ENCODE results near the gene KLC1.

The KLC1 gene

GRCh38 chr14:103692871-103693270 lies 63.9 kb downstream of the KLC1 start:
- TF ChIP-seq POU2F2 (IDR thresholded peaks at IDR 0.05; ENCODE audit: low read depth, low read length) (no peak), POLR2AphosphoS5 (IDR thresholded peaks at IDR 0.05; ENCODE audit: low read depth, low read length) (no peak), POLR2A (IDR thresholded peaks at IDR 0.05; ENCODE audit: low read depth, low read length) (no peak), SPI1 (IDR thresholded peaks at IDR 0.05; ENCODE audit: low read depth, low read length) (no peak), TAF1 (IDR thresholded peaks at IDR 0.05; ENCODE audit: low read depth, low read length) (no peak), PAX5 (IDR thresholded peaks at IDR 0.05; ENCODE audit: insufficient read depth, low read length, severe bottlenecking) (no peak)
- no peak for DNase-seq (ENCODE audit: insufficient read length, low spot score)
- no peak for FAIRE-seq

GRCh38 chr14:103693515-103693914 lies 64.5 kb downstream of the KLC1 start:
- TF ChIP-seq POLR2AphosphoS5 (IDR thresholded peaks at IDR 0.05; ENCODE audit: low read depth, low read length) (no peak), POLR2A (IDR thresholded peaks at IDR 0.05; ENCODE audit: low read depth, low read length) (no peak), POU2F2 (IDR thresholded peaks at IDR 0.05; ENCODE audit: low read depth, low read length) (no peak), SPI1 (IDR thresholded peaks at IDR 0.05; ENCODE audit: low read depth, low read length) (no peak), PAX5 (IDR thresholded peaks at IDR 0.05; ENCODE audit: insufficient read depth, low read length, severe bottlenecking) (no peak), TAF1 (IDR thresholded peaks at IDR 0.05; ENCODE audit: low read depth, low read length) (no peak)
- DNase-seq (ENCODE audit: insufficient read length, low spot score) = no peak
- FAIRE-seq = no peak

GRCh38 chr14:103694572-103695026 lies 65.6 kb downstream of the KLC1 start:
- no peak for FAIRE-seq
- TF ChIP-seq POU2F2 (IDR thresholded peaks at IDR 0.05; ENCODE audit: low read depth, low read length) = no peak
- TF ChIP-seq POLR2A (IDR thresholded peaks at IDR 0.05; ENCODE audit: low read depth, low read length) = no peak
- TF ChIP-seq SPI1 (IDR thresholded peaks at IDR 0.05; ENCODE audit: low read depth, low read length) = no peak
- no peak; the same call in 1 of the 2 replicates for TF ChIP-seq POLR2AphosphoS5 (IDR thresholded peaks at IDR 0.05; ENCODE audit: low read depth, low read length)
- TF ChIP-seq TAF1 (IDR thresholded peaks at IDR 0.05; ENCODE audit: low read depth, low read length) = no peak
- TF ChIP-seq PAX5 (IDR thresholded peaks at IDR 0.05; ENCODE audit: insufficient read depth, low read length, severe bottlenecking) = no peak
- DNase-seq (ENCODE audit: insufficient read length, low spot score) = no peak

- no peak for DNase-seq (ENCODE audit: insufficient read length, low spot score)
- TF ChIP-seq POLR2AphosphoS5 (IDR thresholded peaks at IDR 0.05; ENCODE audit: low read depth, low read length) = peak; percentile 44; the same call in 1 of the 2 replicates
- TF ChIP-seq PAX5 (IDR thresholded peaks at IDR 0.05; ENCODE audit: insufficient read depth, low read length, severe bottlenecking) = no peak
- TF ChIP-seq TAF1 (IDR thresholded peaks at IDR 0.05; ENCODE audit: low read depth, low read length) = no peak
- FAIRE-seq = peak; percentile 23
These were observed 66.5 kb downstream of the KLC1 start for GRCh38 chr14:103695296-103696069.

GRCh38 chr14:103696070-103696402 lies 67.0 kb downstream of the KLC1 start:
- peak; percentile 5 for FAIRE-seq
- TF ChIP-seq POLR2AphosphoS5 (IDR thresholded peaks at IDR 0.05; ENCODE audit: low read depth, low read length) = no peak
- TF ChIP-seq POU2F2 (IDR thresholded peaks at IDR 0.05; ENCODE audit: low read depth, low read length) = no peak
- DNase-seq (ENCODE audit: insufficient read length, low spot score) = no peak

GRCh38 chr14:103696466-103697071 lies 67.6 kb downstream of the KLC1 start:
- FAIRE-seq (peak; percentile 71), DNase-seq (ENCODE audit: insufficient read length, low spot score) (no peak)
- TF ChIP-seq POLR2AphosphoS5 (IDR thresholded peaks at IDR 0.05; ENCODE audit: low read depth, low read length) = no peak
- no peak for TF ChIP-seq TAF1 (IDR thresholded peaks at IDR 0.05; ENCODE audit: low read depth, low read length)
- no peak for TF ChIP-seq POLR2A (IDR thresholded peaks at IDR 0.05; ENCODE audit: low read depth, low read length)
- TF ChIP-seq POU2F2 (IDR thresholded peaks at IDR 0.05; ENCODE audit: low read depth, low read length) = no peak
- TF ChIP-seq SPI1 (IDR thresholded peaks at IDR 0.05; ENCODE audit: low read depth, low read length) = no peak

- no peak for DNase-seq (ENCODE audit: insufficient read length, low spot score)
- peak; percentile 80 for FAIRE-seq
- TF ChIP-seq POLR2AphosphoS5 (IDR thresholded peaks at IDR 0.05; ENCODE audit: low read depth, low read length) (peak; percentile 17; the same call in 1 of the 2 replicates), TAF1 (IDR thresholded peaks at IDR 0.05; ENCODE audit: low read depth, low read length) (no peak)
These were observed 68.2 kb downstream of the KLC1 start for GRCh38 chr14:103697206-103697602.

GRCh38 chr14:103697603-103698379 lies 68.8 kb downstream of the KLC1 start:
- DNase-seq (ENCODE audit: insufficient read length, low spot score) = no peak
- FAIRE-seq = no peak
- 0 out of 2 replicates have a peak, but pooled peaks have one; percentile 26 for TF ChIP-seq POLR2A (IDR thresholded peaks at IDR 0.05; ENCODE audit: low read depth, low read length)
- no peak for TF ChIP-seq POU2F2 (IDR thresholded peaks at IDR 0.05; ENCODE audit: low read depth, low read length)

- no peak for FAIRE-seq
- TF ChIP-seq POU2F2 (IDR thresholded peaks at IDR 0.05; ENCODE audit: low read depth, low read length) = no peak
- TF ChIP-seq POLR2A (IDR thresholded peaks at IDR 0.05; ENCODE audit: low read depth, low read length) = peak; percentile 41; the same call in 1 of the 2 replicates
- TF ChIP-seq SPI1 (IDR thresholded peaks at IDR 0.05; ENCODE audit: low read depth, low read length) = no peak
- TF ChIP-seq PAX5 (IDR thresholded peaks at IDR 0.05; ENCODE audit: insufficient read depth, low read length, severe bottlenecking) = no peak
- peak; percentile 62; the same call in 1 of the 2 replicates for TF ChIP-seq POLR2AphosphoS5 (IDR thresholded peaks at IDR 0.05; ENCODE audit: low read depth, low read length)
- no peak for TF ChIP-seq TAF1 (IDR thresholded peaks at IDR 0.05; ENCODE audit: low read depth, low read length)
- DNase-seq (ENCODE audit: insufficient read length, low spot score) = no peak
These were observed 69.6 kb downstream of the KLC1 start for GRCh38 chr14:103698380-103699260.

All from GM12891 (cell line).